CD4-positive, alpha-beta T cell (primary cell): ENCODE results near the gene STEAP1. TPM values are rescaled to one million over a fixed set of nuclear protein-coding genes. Genes with fewer than 3 reads are reported as not detected.

Experiments
- ATAC-seq: fragments of 200-7000 bp; cut with Tn5 transposase; one replicate; pipeline ENCODE4 v1.10.0; 2022; ENCODE audit warnings: mild to moderate bottlenecking; ENCODE audit not compliant: poor library complexity
- CTCF ChIA-PET: fragments of 350-600 bp; sonication (Branson Sonifier 250); formaldehyde crosslinking; loops from one replicate; lab custom pipeline; 2021; ENCODE audit warnings: antibody characterized with exemption, inconsistent platforms; lab: Charles Lee
- POLR2A ChIA-PET: fragments of 350-600 bp; sonication (Branson Sonifier 250); formaldehyde crosslinking; loops from one replicate; lab custom pipeline; 2021; ENCODE audit warnings: antibody characterized with exemption, inconsistent platforms; lab: Charles Lee
- DNase-seq, 14 experiments: peaks; one replicate each; pipeline ENCODE4 v3.0.0-alpha.2; 2013 to 2020; ENCODE audit warnings: mixed read lengths in 2 of 14
- H3K27ac ChIP-seq, 2 donors: one replicate each; pipeline versions ENCODE4 v1.5.1 to v1.7.0; 2013; ENCODE audit warnings: low read length in 2 of 2, low read depth in 1 of 2, mild to moderate bottlenecking in 1 of 2
- H3K27me3 ChIP-seq, 2 experiments: 1 replicate in 1 of 2; 2 replicates in 1 of 2; pipeline versions ENCODE4 v1.6.1 to v1.7.0; 2013; ENCODE audit warnings: low read length in 2 of 2, control low read depth in 1 of 2, mild to moderate bottlenecking in 1 of 2, moderate library complexity in 1 of 2; ENCODE audit not compliant: insufficient read depth in 2 of 2, control insufficient read depth in 1 of 2
- H3K36me3 ChIP-seq: one replicate; pipeline ENCODE4 v1.6.1; 2013; ENCODE audit warnings: low read length, control low read depth; ENCODE audit not compliant: insufficient read depth
- H3K4me1 ChIP-seq: one replicate; pipeline ENCODE4 v1.6.1; 2013; ENCODE audit warnings: low read length, control low read depth; ENCODE audit not compliant: insufficient read depth
- H3K4me3 ChIP-seq: one replicate; pipeline ENCODE4 v1.5.1; 2013; ENCODE audit warnings: mild to moderate bottlenecking, low read length, moderate library complexity
- H3K9me3 ChIP-seq, 2 experiments: 1 replicate in 1 of 2; 2 replicates in 1 of 2; pipeline versions ENCODE4 v1.6.1 to v1.7.0; 2013; ENCODE audit warnings: low read length in 2 of 2, mild to moderate bottlenecking in 2 of 2, control low read depth in 1 of 2, moderate library complexity in 1 of 2; ENCODE audit not compliant: control insufficient read depth in 1 of 2, insufficient read depth in 1 of 2
- H3K27ac Mint-ChIP-seq: one replicate; pipeline ENCODE4 v1.8.0; 2020; ENCODE audit warnings: mixed read lengths
- H3K27me3 Mint-ChIP-seq: one replicate; pipeline ENCODE4 v1.8.0; 2021; ENCODE audit warnings: mixed read lengths
- H3K36me3 Mint-ChIP-seq: one replicate; pipeline ENCODE4 v1.8.0; 2021; ENCODE audit warnings: low read depth, mixed read lengths
- H3K4me1 Mint-ChIP-seq: one replicate; pipeline ENCODE4 v1.8.0; 2021; ENCODE audit warnings: low read depth, mixed read lengths
- H3K4me3 Mint-ChIP-seq: one replicate; pipeline ENCODE4 v1.8.0; 2020; ENCODE audit warnings: mild to moderate bottlenecking, mixed read lengths
- H3K9me3 Mint-ChIP-seq: one replicate; pipeline ENCODE4 v1.8.0; 2020; ENCODE audit warnings: mixed read lengths
- intact Hi-C, 2 experiments: fragments of 100-400 bp; cut with DNase I in 1 of 2; cut with micrococcal nuclease in 1 of 2; formaldehyde crosslinking; loops; one replicate each; pipeline versions ENCODE4 v1.15.1 to v1.9.0; 2023 to 2025; cut with DNase I, micrococcal nuclease
- total RNA-seq, 174 experiments: library from RNA in 2 of 174; stranded (reverse) in 2 of 174; gene quantifications; one replicate each; pipeline ENCODE4 v1.2.3 and lab custom pipeline; 2021 to 2026
- TF ChIP-seq, protein P1 (sequence below): fragments of 200-600 bp; IDR thresholded peaks from one replicate; pipeline ENCODE4 v1.8.0; 2022; ENCODE audit warnings: antibody characterized with exemption, mild to moderate bottlenecking

Gene STEAP1
- total RNA-seq, 2 experiments from 2014 or later = not detected

GRCh38 chr7:90192876-90193750 is 38.8 kb downstream of the STEAP1 start:
- peaks cover 7 to 11% of the 10 kb centered on the region in 2 experiments for H3K9me3 ChIP-seq
- no peak for DNase-seq
- H3K27me3 Mint-ChIP-seq = peaks cover 8% of the 10 kb centered on the region
- ChIA-PET CTCF (no interaction called here), POLR2A (no interaction called here)
- H3K36me3 Mint-ChIP-seq = no peaks in the 10 kb centered on the region
- H3K27me3 ChIP-seq = no peaks in the 10 kb centered on the region
- no peaks in the 10 kb centered on the region for H3K36me3 ChIP-seq
- no peak overlapping the region for H3K4me3 ChIP-seq
- ATAC-seq = no peak
- intact Hi-C loops = no loop called here
- H3K4me3 Mint-ChIP-seq = no peak overlapping the region
- no peak overlapping the region for H3K27ac Mint-ChIP-seq
- peaks cover 10% of the 10 kb centered on the region for H3K9me3 Mint-ChIP-seq
- TF ChIP-seq, protein P1, sequence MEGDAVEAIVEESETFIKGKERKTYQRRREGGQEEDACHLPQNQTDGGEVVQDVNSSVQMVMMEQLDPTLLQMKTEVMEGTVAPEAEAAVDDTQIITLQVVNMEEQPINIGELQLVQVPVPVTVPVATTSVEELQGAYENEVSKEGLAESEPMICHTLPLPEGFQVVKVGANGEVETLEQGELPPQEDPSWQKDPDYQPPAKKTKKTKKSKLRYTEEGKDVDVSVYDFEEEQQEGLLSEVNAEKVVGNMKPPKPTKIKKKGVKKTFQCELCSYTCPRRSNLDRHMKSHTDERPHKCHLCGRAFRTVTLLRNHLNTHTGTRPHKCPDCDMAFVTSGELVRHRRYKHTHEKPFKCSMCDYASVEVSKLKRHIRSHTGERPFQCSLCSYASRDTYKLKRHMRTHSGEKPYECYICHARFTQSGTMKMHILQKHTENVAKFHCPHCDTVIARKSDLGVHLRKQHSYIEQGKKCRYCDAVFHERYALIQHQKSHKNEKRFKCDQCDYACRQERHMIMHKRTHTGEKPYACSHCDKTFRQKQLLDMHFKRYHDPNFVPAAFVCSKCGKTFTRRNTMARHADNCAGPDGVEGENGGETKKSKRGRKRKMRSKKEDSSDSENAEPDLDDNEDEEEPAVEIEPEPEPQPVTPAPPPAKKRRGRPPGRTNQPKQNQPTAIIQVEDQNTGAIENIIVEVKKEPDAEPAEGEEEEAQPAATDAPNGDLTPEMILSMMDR = no peak
- no peaks in the 10 kb centered on the region for H3K4me1 Mint-ChIP-seq
- no peak overlapping the region for H3K27ac ChIP-seq
- H3K4me1 ChIP-seq = no peaks in the 10 kb centered on the region

DNA sequence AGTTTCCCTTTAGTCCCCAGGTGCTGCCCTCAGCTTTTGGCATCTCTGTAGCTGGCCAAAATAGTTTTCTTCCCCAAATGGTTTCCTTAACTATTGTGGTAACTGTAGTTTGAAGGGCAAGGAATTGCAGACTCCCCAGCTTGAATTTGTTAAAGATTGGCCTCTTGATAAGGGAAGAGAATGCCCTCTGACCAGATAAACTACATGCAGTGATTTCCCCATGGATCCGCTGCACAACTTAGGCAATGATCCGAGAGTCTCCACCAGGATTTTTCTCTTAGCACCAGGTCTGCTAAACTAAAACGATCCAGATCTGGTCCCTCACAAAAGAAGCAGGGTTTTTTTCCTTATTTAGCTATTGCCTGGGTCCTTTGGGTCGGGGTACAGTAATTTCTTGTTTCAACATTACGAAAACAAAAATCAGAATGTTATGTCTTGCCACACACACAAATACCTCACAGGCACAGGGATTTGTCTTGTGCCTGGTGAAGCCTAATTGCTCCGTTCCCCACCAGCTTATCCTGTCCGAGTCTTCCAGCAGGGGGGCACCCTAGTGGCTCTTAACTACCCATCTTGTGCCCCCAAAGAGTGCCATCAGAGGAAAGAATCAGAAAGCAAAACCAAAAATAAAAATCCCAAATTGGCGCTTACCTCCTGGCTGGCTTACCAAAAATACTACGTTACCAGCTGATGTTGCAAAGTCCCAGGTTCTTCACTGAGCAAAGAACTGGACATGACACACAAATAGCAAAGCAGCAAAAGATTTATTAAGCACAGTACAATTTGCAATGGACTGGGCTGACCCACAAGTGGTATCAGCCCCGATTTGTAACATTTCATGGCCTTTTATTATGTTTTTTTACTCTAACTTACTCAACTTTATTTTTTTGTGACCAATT is 40.9 kb downstream of the STEAP1 start:
- no peak for ATAC-seq
- H3K27ac ChIP-seq = no peak overlapping the region
- H3K4me3 ChIP-seq = no peak overlapping the region
- DNase-seq = no peak
- no peak overlapping the region for H3K27ac Mint-ChIP-seq
- no peaks in the 10 kb centered on the region for H3K4me1 Mint-ChIP-seq
- peaks cover 7 to 11% of the 10 kb centered on the region in 2 experiments for H3K9me3 ChIP-seq
- peaks cover 0 to 5% of the 10 kb centered on the region in 2 experiments for H3K27me3 ChIP-seq
- TF ChIP-seq, protein P1 = no peak
- no peaks in the 10 kb centered on the region for H3K4me1 ChIP-seq
- POLR2A ChIA-PET = no interaction called here
- peaks cover 8% of the 10 kb centered on the region for H3K9me3 Mint-ChIP-seq
- intact Hi-C loops = no loop called here
- no peaks in the 10 kb centered on the region for H3K36me3 ChIP-seq
- H3K27me3 Mint-ChIP-seq = peaks cover 8% of the 10 kb centered on the region
- no peaks in the 10 kb centered on the region for H3K36me3 Mint-ChIP-seq
- CTCF ChIA-PET = interaction anchor here (1.2 kb wide), 1 partner anchor 220 kb away, joined by 3 read pairs; no protein-coding TSS in a partner anchor
- H3K4me3 Mint-ChIP-seq = no peak overlapping the region

GRCh38 chr7:90201500-90202195 is 47.4 kb downstream of the STEAP1 start:
- no peaks in the 10 kb centered on the region for H3K4me1 Mint-ChIP-seq
- no peak overlapping the region for H3K27ac ChIP-seq
- DNase-seq (no peak), ATAC-seq (no peak)
- no peak overlapping the region for H3K27ac Mint-ChIP-seq
- peaks cover 0 to 5% of the 10 kb centered on the region in 2 experiments for H3K27me3 ChIP-seq
- POLR2A ChIA-PET = no interaction called here
- TF ChIP-seq, protein P1 = no peak
- H3K9me3 ChIP-seq = no peaks in the 10 kb centered on the region
- H3K4me1 ChIP-seq = no peaks in the 10 kb centered on the region
- intact Hi-C loops = no loop called here
- no peaks in the 10 kb centered on the region for H3K9me3 Mint-ChIP-seq
- no peak overlapping the region for H3K4me3 Mint-ChIP-seq
- H3K27me3 Mint-ChIP-seq = no peaks in the 10 kb centered on the region
- no peaks in the 10 kb centered on the region for H3K36me3 ChIP-seq
- CTCF ChIA-PET = no interaction called here
- H3K4me3 ChIP-seq = no peak overlapping the region
- no peaks in the 10 kb centered on the region for H3K36me3 Mint-ChIP-seq
